Measurements from ENCODE around the gene TBC1D22A.

Gene TBC1D22A

DNA sequence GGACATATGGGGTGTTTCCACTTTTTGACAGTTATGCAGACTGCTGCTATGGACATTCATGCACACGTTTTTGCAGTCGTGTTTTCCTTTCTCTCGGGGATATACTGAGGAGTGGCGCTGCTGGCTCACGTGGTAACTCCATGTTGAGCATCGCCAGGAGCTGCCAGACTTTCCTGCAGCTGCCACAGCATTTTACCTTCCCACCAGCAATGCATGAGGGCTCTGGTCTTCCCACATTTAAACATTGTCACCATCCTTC lies 95.4 kb downstream of the TBC1D22A start:
- DNase-seq (ENCODE audit: low read depth in 2 of 2) = no peak

DNA sequence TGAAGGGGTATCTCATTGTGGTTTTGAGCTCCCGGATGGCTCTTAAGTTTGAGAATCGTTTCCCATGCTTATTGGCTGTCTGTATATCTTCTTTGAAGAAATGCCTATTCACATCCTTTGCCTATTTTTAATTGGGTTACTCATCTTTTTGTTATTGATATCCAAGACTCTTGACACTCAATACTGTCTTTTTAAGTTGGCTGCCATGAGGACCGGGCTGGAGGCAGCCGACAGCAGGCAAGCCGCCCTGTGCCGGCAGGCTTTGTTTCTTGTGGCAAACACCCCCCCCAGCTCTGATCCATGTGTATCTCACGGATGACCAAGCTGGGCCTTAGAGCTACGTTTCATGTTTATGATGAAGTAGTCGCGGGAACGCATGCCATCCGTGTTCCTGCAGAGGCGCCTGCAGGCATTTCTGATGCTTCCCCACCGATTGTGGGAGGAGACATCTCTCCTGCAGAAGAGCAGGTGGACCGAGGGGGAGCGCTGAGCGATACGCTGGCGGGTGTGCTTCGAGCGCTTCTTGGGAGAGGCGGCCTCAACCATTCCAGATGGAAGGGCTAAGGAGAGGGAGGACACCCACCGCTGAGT lies 95.8 kb downstream of the TBC1D22A start:
- no peak for DNase-seq (ENCODE audit: low read depth in 2 of 2)

DNA sequence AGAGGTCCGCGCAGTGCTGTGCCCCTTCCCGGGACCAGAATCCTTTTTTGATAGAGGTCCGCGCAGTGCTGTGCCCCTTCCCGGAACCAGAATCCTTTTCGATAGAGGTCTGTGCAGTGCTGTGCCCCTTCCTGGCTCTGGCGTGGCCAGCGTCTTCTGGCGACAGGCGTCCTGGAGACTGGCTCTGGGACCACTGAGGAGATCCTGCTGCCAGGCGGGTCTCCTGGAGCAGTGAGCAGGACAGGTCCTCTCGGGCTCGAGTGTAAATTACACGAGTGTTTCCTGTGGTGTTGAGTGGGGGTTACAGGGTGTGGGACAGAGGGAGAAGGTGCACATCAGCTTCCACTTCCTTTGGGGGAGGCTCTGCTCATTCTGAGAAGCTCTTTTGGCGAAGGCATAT lies 98.1 kb downstream of the TBC1D22A start:
- no peak for DNase-seq (ENCODE audit: low read depth in 2 of 2)

DNA sequence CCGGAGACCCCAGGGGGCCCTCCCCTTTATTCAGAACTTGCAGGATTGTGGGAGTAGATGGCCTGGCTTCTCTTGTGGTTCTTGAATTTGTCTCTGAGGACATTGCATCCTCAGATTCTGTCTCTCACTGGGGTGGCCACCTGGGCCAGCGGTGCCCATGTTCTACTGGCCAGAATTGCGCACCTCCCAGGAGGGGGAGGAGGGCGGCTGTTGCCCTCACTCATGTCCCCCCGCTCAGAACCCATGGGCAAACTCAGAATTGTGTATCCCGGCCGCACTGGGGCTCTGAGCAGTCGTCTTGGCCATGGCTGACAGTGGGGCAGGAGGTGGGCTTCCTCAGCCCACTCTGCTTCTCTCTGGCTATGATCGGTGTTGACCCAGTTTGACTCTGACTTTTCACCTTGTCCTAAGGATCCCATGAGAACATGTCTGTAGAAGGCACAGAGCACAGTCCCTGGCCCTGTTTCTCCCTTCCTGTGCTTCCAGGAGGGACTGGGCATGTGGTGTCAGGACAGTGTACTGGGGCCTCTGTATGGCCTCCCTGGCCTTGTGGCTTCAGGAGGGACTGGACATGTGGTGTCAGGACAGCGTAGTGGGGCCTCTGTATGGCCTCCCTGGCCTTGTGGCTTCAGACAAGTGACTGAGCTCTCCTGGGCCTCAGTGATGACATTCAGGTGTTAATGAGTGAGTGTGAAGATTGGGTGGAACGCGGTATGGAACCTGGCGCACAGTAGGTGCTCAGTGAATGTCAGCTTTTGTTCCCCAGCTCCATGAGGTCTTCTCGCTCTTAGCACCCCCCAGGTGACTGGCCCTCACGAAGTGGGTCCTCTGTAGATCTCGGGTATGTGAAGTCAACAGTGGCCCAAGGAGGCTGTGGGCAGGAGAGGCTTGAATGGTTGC lies 99.3 kb downstream of the TBC1D22A start:
- no peak for DNase-seq (ENCODE audit: low read depth in 2 of 2)

DNA sequence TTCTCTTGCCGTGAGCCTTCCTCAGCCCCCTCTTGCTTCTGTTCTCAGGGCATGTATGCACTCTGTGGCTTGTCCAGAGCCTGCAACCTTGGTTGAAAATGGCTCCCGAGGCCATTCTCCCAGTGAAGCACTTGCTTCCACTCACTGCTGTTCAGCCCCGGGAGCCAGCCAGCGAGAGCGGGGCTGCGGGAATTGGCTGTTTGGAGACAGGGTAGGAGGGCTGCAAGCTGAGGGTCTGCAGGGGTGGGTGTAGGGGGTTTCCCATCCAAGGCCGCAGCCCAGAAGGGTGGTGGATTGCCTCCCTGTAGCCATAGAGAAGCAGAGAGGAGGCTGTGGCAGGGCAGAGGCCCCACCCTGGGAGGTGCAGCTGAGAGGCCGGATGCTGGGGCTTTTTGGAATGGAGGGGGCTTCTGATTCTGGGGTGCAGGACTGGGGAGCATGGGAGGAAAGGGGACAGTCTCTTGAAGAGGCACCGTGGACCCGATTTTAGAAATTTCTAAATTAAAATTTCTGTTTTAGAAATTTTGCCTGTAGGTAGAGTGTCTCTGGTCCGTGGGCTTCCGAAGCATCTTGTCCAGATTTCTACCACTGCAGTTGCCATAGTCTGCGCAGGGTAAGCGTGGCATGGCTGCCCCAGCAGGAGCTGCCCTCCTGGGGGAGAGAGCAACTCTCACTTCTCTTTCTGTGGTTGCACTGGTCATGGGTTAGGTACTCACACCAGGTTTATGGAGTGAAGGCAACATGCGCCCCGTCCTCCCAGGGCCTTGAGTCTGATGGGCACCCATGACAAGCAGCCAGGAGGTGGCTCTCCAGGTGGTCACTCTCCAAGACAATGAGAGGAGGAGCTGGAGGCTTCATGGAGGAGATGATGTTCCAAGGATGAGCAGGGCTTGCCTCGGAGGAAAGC lies 100.2 kb downstream of the TBC1D22A start:
- no peak for DNase-seq (ENCODE audit: low read depth in 2 of 2)

DNA sequence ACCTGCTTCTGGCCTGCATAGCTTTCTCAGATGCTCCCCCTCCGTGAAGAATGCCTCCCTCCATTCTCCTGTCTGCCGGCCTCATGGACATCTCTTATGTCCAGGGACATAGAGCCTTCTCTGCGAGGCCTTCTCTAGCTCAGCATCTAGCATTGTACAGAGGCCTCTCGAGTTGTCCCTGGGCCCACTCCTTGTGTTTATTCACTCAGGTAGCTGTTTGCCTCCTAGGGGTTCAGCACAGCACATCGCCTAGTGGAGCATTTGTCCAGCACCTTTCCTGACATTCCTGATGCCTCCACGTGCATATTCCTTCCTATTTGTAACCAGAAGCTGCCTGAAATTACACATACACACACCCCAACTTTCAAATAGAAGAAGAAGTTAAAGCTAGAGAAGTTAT lies 101.3 kb downstream of the TBC1D22A start:
- DNase-seq (ENCODE audit: low read depth in 2 of 2) = no peak

DNA sequence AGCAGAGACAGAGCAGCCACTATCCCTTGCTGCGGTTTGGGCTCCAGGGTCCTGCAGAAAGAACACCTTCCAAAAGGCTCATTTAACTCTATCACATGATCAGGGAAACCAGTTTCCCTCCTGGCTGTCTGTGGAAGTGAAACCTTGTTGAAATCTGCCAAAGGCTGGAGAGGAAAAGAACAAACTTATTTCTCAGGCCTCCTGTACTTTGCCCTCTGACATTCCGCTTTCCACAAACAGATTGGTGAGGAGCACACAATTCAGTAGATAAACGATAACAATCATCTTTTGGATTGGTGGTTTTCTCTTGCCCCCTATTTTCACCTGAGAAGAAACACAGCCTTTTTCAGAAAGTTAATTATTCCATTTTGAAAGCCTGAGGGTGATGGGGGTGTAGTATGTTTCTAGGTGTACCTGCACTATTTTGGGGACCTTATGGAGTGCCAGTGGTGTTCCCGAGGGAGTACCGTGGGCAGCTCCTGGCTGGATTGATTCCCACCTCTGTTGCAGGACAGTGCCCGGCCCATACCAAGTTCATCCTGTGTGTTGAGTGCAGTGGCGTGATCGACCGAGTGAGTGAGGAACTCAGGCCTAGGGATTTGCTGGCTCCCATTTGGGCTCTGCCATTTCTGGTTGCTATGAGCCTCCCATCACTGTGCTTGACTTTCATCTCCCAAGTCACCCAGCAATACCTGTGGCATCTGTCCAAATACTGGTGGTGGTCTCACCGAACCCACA lies 102.0 kb downstream of the TBC1D22A start:
- no peak for DNase-seq (ENCODE audit: low read depth in 2 of 2)

DNA sequence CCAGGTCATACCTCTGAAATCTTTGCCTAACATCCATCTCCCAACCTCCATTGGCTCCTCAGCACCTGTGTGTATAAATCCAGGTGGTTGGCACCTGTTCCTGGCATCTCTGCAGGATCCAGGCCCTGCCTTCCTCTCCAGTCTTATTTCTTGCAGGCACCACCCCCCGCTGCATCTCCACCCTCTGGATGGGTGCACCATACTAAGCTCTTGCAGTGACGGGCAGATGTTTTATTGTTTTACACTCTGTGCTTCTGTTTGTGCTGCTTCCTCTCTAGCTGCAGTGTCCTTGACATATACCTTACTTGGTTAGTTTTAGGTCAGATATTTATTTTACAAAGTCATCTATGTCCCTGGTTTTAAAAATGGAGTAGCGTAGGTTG lies 102.6 kb downstream of the TBC1D22A start:
- DNase-seq (ENCODE audit: low read depth in 2 of 2) = no peak

DNA sequence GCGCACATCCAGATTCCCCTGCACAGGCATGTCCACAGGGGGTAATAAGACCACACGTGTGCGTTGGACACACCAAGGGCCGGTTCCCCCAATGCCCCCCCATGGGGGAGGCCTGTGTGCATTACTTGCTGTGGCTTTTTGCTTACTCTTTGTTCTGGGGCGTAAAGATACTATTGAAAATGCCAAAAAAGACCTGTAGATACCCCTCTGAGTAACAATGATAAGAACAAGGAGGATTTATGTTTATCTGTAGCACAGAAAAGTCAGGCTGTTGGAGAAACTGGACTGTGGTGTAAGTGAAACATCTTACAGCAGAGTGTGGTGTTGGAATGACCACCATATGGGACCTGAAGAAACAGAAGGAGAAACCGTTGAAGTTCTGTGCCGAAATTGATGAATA lies 103.2 kb downstream of the TBC1D22A start:
- no peak for DNase-seq (ENCODE audit: low read depth in 2 of 2)

DNA sequence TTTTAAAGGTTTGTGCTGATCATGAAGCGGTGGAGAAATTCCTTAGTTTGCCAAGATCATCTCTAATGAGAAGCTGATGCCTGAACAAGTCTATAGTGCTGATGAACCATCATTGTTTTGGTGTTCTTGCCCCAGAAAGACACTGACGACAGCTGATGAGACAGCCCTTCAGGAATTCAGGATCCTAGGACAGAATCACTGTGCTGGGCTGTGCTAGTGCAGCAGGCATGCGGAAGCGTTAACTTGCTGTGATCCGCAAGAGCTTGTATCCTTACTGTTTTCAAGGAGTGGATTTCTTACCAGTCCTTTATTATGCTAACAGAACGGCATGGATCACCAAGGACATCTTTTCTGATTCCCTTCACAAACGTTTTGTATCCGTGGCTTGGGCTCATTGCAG lies 104.1 kb downstream of the TBC1D22A start:
- no peak for DNase-seq (ENCODE audit: low read depth in 2 of 2)

DNA sequence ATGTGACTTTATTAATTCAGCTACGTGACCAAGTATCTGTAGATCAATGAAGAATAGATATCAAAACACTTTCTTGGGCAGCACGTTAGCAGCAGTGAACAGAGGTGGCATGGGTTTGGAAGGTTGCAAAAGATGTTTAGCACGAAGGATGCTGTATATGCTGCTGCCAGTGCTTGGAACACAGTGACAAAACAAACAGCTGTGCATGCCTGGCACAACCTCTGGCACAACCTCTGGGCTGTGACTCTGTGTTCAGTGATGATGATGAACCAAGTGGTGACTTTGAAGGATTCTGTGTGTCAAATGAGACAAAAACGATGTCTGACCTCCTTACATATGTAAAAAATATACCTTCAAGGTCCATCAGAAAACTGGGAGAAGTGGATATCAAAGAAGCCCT lies 104.7 kb downstream of the TBC1D22A start:
- no peak for DNase-seq (ENCODE audit: low read depth in 2 of 2)

DNA sequence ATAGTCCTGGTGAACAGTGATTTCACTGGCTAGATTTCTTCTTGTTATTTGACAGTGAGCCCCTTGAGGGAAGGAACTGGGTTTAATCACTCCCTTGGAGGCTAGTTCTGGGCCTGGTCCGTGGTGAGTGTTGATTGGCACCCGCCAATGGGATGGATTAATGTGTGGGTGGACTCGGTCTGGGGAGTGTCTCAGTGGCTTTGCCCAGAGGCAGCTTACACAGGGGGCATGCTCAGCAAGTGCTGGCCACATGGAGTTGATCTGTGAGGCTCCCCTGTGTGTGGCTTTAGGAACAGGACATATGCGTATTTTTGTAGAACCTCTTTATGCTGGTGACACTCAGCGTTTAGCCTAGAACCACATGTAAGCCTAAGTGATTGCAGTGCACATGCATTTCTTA lies 106.9 kb downstream of the TBC1D22A start:
- DNase-seq (ENCODE audit: low read depth in 2 of 2) = no peak

DNA sequence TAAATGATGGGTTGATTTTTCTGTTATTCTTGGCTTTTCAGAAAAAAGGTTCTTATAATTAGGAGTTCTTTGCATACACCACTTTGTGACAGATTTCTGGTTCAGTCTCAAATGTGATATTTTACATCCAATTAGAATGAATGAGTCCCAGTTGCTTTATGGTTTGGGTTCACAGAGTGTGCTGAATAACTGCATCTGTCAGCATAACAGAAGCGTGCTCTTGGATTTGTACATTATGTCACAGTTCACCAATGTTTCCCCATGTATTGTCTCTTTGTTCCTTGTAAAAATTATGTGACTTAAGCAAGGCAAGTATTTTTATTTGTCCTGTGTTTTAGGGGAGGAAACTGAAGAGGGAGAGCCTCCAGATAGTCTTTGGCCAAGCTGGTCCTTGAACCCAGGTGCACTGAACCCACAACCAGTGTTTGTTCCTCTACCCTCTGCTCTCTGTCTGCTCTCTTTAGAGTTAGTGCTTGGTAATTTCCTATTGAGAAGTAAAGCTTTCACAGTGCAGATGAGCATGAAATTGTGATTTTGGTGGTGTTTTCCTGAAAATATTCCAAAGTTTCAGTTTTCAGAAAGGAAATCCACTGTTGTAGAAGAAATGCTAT lies 107.5 kb downstream of the TBC1D22A start:
- no peak for DNase-seq (ENCODE audit: low read depth in 2 of 2)

DNA sequence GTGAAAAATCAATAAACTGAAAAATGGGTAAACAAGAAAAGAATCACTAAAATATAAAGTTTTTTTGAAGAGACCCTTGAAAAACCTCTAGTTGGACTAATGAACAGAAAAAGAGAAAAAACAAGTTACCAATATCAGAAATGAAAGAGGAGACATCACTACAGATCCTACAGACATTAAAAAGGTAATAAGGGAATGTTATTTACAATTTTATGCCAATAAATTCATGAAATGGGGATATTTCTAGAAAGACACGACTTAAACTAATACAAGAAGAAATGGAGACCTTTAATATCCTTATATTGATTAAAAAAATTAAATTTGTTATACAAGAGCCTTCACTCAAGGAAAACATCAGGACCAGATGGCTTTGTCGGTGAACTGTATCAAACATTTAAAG lies 109.4 kb downstream of the TBC1D22A start:
- DNase-seq (ENCODE audit: low read depth in 2 of 2) = no peak

DNA sequence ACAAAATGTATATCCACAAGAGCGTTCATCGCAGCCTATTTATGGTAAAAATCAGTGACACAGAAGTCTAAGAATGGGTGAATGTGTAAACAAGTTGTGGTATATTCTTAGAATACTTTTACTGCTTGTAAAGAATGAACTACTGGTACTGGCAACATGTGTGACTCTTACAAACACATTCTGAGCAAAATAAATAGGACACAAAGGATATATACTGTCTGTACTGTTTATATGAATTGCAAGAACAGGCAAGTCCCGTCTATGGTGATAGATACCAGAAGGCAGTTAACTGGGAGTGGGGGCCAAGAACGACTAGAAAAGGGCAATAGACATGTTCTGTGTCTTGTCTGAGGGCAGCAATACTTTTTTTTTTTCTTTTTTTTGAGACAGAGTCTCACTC lies 112.6 kb downstream of the TBC1D22A start:
- no peak for DNase-seq (ENCODE audit: low read depth in 2 of 2)

DNA sequence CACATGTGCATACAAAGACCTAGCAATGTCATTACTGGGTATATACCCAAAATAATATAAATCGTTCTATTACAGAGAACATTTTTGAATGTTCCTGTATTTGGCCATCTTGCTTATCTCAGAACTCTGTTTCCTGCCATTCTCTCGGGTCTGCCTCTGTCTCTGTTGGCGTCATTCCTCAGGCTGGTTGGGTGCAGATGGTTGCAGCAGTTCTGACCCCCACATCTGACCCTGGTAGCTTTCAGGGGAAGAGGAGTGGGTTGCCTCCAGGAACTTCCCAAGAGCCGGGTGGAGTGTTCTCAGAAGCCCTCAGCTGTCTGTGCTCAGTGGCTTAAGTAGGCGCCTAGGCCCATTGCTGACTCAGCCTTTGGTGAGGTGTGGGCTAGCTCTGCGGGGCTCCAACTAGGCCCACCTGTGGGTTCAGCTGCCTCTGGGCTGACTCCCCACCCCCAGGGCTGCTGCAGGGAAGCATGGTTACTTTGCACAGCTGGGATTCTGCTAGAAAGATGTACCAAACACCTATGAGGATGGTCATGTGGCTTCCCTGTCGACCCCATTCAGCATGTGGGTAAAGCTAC lies 114.0 kb downstream of the TBC1D22A start:
- no peak for DNase-seq (ENCODE audit: low read depth in 2 of 2)

DNA sequence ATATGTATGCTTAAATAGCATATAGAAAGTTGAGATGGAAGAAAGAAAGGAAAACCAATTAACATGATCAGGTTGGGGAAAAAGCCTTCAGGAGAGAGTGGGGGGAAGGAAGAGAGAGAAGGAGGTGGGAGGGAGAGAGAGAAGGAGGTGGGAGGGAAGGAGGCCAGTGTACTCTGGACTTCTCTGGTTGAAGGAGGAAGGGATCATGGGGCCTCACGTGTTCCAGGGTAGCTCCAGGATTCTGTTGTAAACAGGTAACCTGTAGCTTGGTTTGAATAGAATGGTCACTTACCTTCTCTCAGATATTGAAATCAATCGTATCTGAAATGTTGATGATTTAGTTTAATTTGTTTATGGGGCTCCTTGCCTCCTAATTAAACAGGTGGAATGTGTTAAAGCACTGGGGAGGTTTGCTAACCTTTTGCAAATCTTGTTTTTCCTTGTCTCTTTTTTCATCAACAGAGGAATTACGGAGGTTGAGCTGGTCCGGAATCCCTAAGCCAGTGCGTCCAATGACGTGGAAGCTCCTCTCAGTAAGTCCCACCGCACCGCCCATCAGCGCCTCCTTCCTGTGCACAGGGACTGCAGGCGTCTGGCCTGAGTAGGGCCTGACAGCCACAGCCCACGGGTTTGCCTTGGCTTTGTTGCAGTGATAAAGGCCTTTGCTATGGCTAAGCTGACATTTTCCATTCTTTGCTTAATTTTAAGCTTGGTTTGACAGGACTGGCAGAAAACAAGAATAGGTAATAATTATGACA lies 115.9 kb downstream of the TBC1D22A start:
- no peak for DNase-seq (ENCODE audit: low read depth in 2 of 2)

DNA sequence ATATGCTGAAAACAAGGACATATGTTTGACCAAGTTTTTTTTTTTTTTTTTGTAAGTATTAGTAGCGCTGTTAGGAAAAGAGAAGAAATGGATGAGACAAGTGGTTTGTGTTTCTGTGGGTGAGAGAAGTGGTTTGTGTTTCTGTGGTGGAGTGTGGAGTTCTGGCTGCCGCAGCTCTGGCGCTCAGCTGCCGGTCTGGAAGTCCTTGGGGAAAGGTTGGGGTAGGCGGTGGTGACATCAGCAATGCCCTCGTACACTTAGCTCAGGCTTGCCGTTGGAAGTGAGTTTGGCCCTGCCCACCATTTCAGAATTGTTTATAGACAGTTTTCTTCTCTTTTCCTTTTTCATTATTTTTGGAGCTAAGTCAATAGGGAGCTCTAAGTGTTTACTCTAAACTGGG lies 116.6 kb downstream of the TBC1D22A start:
- DNase-seq (ENCODE audit: low read depth in 2 of 2) = no peak

DNA sequence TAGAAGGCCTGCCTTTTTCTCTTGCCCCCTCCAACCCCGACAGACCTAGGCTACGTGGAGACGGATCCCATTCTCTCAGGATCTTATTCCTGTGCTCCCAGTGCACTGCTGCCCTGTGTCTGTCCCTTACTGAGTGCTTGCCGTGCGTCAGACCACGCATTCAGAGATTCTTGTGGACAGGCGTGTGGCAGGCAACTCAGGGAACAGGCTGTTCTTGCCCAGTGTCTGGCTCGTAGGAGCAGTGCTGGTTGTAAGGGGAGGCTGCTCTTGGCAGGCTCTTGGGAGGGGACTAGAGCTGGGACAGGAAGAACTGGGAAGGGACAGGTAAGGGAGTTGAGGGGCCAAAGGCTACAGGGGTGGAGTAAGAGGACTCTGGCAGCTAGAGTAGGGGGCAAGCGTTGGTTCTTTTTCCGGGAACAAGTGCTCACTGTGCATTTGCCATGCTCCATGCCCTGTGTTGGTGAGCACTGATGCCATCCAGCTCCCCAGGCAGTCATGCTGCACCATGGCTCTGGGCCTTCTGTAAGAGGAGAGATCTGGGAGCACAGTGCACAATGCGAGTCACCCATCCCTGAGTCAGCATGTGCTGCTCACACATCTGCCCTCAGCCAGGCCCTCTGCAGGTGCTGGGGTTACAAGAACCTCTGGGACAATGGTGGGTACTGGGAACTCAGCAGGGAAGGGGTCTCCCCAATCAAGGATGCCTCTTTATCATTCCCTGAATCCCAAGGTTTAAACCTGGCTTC lies 119.1 kb downstream of the TBC1D22A start:
- no peak for DNase-seq (ENCODE audit: low read depth in 2 of 2)

Measured in activated CD4-positive, alpha-beta T cell treated with anti-CD3 and anti-CD28 coated beads for 24 hours (primary cell).